HEK293T (cell line): ENCODE measurements around the gene MAP2K5.
A peak's percentile ranks its signal among the peaks of the same experiment; 100 is the strongest.

Experiments used
- CTCF ChIA-PET: fragments of 350-600 bp; formaldehyde crosslinking; extraction: SDS; loops from one replicate; lab custom pipeline; 2021; ENCODE audit warnings: antibody characterized with exemption, inconsistent platforms; lab: Yijun Ruan, JAX
- POLR2A ChIA-PET: fragments of 350-600 bp; formaldehyde crosslinking; extraction: SDS; loops from one replicate; lab custom pipeline; 2020; ENCODE audit warnings: antibody characterized with exemption, inconsistent platforms; lab: Yijun Ruan, JAX
- DNase-seq: peaks from one replicate; pipeline ENCODE4 v3.0.0; 2012; ENCODE audit warnings: mixed read lengths; ENCODE audit errors: extremely low spot score
- ARNT ChIP-seq: fragments of 450-650 bp; IDR thresholded peaks from 2 replicates; pipeline ENCODE4 v1.6.1; 2017; ENCODE audit warnings: mild to moderate bottlenecking
- CTBP1 ChIP-seq: fragments of 450-650 bp; IDR thresholded peaks from 2 replicates; pipeline ENCODE4 v1.6.1; 2016; ENCODE audit warnings: borderline replicate concordance
- ELF4 ChIP-seq: fragments of 450-650 bp; IDR thresholded peaks from 2 replicates; pipeline ENCODE4 v1.6.1; 2017; ENCODE audit warnings: antibody characterized with exemption
- FOXA1 ChIP-seq: fragments of 450-650 bp; IDR thresholded peaks from 2 replicates; pipeline ENCODE4 v1.6.1; 2016; ENCODE audit warnings: mild to moderate bottlenecking
- FOXK2 ChIP-seq: fragments of 450-650 bp; IDR thresholded peaks from 2 replicates; pipeline ENCODE4 v1.6.1; 2016; ENCODE audit warnings: mild to moderate bottlenecking
- FOXM1 ChIP-seq: fragments of 450-650 bp; IDR thresholded peaks from 2 replicates; pipeline ENCODE4 v1.6.1; 2017; ENCODE audit warnings: mild to moderate bottlenecking, borderline replicate concordance
- HDGF ChIP-seq: fragments of 450-650 bp; IDR thresholded peaks from 2 replicates; pipeline ENCODE4 v1.6.1; 2017; ENCODE audit warnings: antibody characterized with exemption, borderline replicate concordance
- L3MBTL2 ChIP-seq: fragments of 450-650 bp; conservative IDR thresholded peaks from 2 replicates; pipeline ENCODE4 v1.6.1; 2016; ENCODE audit warnings: mild to moderate bottlenecking
- LEF1 ChIP-seq: fragments of 450-650 bp; IDR thresholded peaks from 2 replicates; pipeline ENCODE4 v1.6.1; 2017; ENCODE audit warnings: mild to moderate bottlenecking, borderline replicate concordance
- NFRKB ChIP-seq: fragments of 450-650 bp; IDR thresholded peaks from 2 replicates; pipeline ENCODE4 v1.6.1; 2016; ENCODE audit warnings: mild to moderate bottlenecking, moderate library complexity
- PKNOX1 ChIP-seq: fragments of 450-650 bp; IDR thresholded peaks from 2 replicates; pipeline ENCODE4 v1.6.1; 2016
- SP1 ChIP-seq: fragments of 450-650 bp; IDR thresholded peaks from 2 replicates; pipeline ENCODE4 v1.6.1; 2017
- SUZ12 ChIP-seq: fragments of 450-650 bp; IDR thresholded peaks from 2 replicates; pipeline ENCODE4 v1.6.1; 2016; ENCODE audit warnings: mild to moderate bottlenecking
- ZNF384 ChIP-seq: fragments of 450-650 bp; IDR thresholded peaks from 2 replicates; pipeline ENCODE4 v1.6.1; 2016

Gene MAP2K5

GRCh38 chr15:67743558-67743957 is 201.1 kb downstream of the MAP2K5 start:
- POLR2A ChIA-PET: interaction anchor here (0.7 kb wide), 1 partner anchor 81 kb away, joined by 3 read pairs; no protein-coding TSS in a partner anchor

GRCh38 chr15:67744331-67745072 is 202.0 kb downstream of the MAP2K5 start:
- DNase-seq: no peak
- POLR2A ChIA-PET: interaction anchor here (1.0 kb wide), 1 partner anchor 10 kb away, joined by 3 read pairs; no protein-coding TSS in a partner anchor
- CTCF ChIA-PET: interaction anchor here (0.5 kb wide), 1 partner anchor 360 kb away, joined by 3 read pairs; no protein-coding TSS in a partner anchor
- TF ChIP-seq PKNOX1 (peak; percentile 74), SP1 (no peak)

More at GRCh38 chr15:67743558-67743957, 201.1 kb downstream of the MAP2K5 start:
- no peak for DNase-seq
- TF ChIP-seq PKNOX1 (peak; percentile 64; the same call in 1 of the 2 replicates), FOXA1 (no peak)
- CTCF ChIA-PET: interaction anchor here (0.6 to 0.7 kb wide), 2 partner anchors 12 to 19 kb away, joined by 3 to 4 read pairs; no protein-coding TSS in a partner anchor

- TF ChIP-seq ARNT: no peak
- TF ChIP-seq SP1: no peak
- 0 out of 2 replicates have a peak, but pooled peaks have one; percentile 49 for TF ChIP-seq FOXK2
- TF ChIP-seq LEF1: no peak
- TF ChIP-seq PKNOX1: no peak
- no peak for DNase-seq
- POLR2A ChIA-PET: interaction anchor here (1.0 kb wide), 1 partner anchor 9 kb away, joined by 3 read pairs; no protein-coding TSS in a partner anchor
- CTCF ChIA-PET: no interaction called here
Measured at GRCh38 chr15:67745073-67746006, 202.8 kb downstream of the MAP2K5 start.

- DNase-seq: no peak
- TF ChIP-seq CTBP1: no peak
- no peak for TF ChIP-seq PKNOX1
- no peak for TF ChIP-seq ARNT
- no peak for TF ChIP-seq L3MBTL2
- TF ChIP-seq FOXA1: no peak
- POLR2A ChIA-PET: no interaction called here
- CTCF ChIA-PET: no interaction called here
Measured at GRCh38 chr15:67746022-67746421, 203.5 kb downstream of the MAP2K5 start.

- CTCF ChIA-PET: interaction anchor here (0.7 kb wide), 1 partner anchor 168 kb away, joined by 5 read pairs; no protein-coding TSS in a partner anchor
- no peak for DNase-seq
- POLR2A ChIA-PET: no interaction called here
- TF ChIP-seq FOXA1 (no peak), FOXM1 (no peak), SUZ12 (no peak), HDGF (no peak)
Measured at GRCh38 chr15:67746450-67746849, 203.9 kb downstream of the MAP2K5 start.

GRCh38 chr15:67747921-67748320 is 205.4 kb downstream of the MAP2K5 start:
- ChIA-PET CTCF (interaction anchor here (0.7 kb wide), 1 partner anchor 98 kb away, joined by 3 read pairs; no protein-coding TSS in a partner anchor), POLR2A (interaction anchor here (1.3 kb wide), 1 partner anchor 44 kb away, joined by 4 read pairs; no protein-coding TSS in a partner anchor)
- no peak for DNase-seq
- TF ChIP-seq NFRKB (no peak), FOXA1 (no peak), ZNF384 (no peak), HDGF (no peak), ELF4 (no peak)
